IPS-11a (cell line): Measurements from ENCODE around the gene CALB2.
"Not testable (repeated sequence)": the region's sequence is repeated elsewhere in the genome, so short reads cannot be mapped to it uniquely, and the experiment has no call there.

ENCODE experiments used
- H3K4me3 ChIP-seq: one replicate; pipeline ENCODE4 v1.5.1; 2013; ENCODE audit warnings: low read depth, low read length, control low read depth

CALB2 gene

GRCh38 chr16:71352466-71352865 is 6.1 kb upstream of the CALB2 start:
- H3K4me3 ChIP-seq, result no peak overlapping the region

- no peak overlapping the region for H3K4me3 ChIP-seq
These were observed 5.5 kb upstream of the CALB2 start for GRCh38 chr16:71352963-71353460.

- H3K4me3 ChIP-seq, result no peak overlapping the region
These were observed 4.8 kb upstream of the CALB2 start for GRCh38 chr16:71353736-71354135.

- H3K4me3 ChIP-seq, result no peak overlapping the region
These were observed 4.4 kb upstream of the CALB2 start for GRCh38 chr16:71354156-71354555.

- no peak overlapping the region for H3K4me3 ChIP-seq
These were observed 2.3 kb upstream of the CALB2 start for GRCh38 chr16:71356051-71356740.

- H3K4me3 ChIP-seq, result not testable (repeated sequence)
These were observed 1.6 kb upstream of the CALB2 start for GRCh38 chr16:71356936-71357335.

GRCh38 chr16:71357681-71358080 is 842 bp upstream of the CALB2 start:
- no peak overlapping the region for H3K4me3 ChIP-seq

- no peak overlapping the region for H3K4me3 ChIP-seq
These were observed 908 bp downstream of the CALB2 start for GRCh38 chr16:71359431-71359830.

GRCh38 chr16:71360378-71360777 is 1.9 kb downstream of the CALB2 start:
- no peak overlapping the region for H3K4me3 ChIP-seq

GRCh38 chr16:71364133-71364681 is 5.7 kb downstream of the CALB2 start:
- H3K4me3 ChIP-seq, result no peak overlapping the region

- H3K4me3 ChIP-seq, result no peak overlapping the region
These were observed 6.5 kb downstream of the CALB2 start for GRCh38 chr16:71365021-71365420.

GRCh38 chr16:71367241-71367976 is 8.9 kb downstream of the CALB2 start:
- no peak overlapping the region for H3K4me3 ChIP-seq

GRCh38 chr16:71368958-71369357 is 10.4 kb downstream of the CALB2 start:
- H3K4me3 ChIP-seq, result no peak overlapping the region

GRCh38 chr16:71369494-71369893 is 11.0 kb downstream of the CALB2 start:
- no peak overlapping the region for H3K4me3 ChIP-seq

- no peak overlapping the region for H3K4me3 ChIP-seq
These were observed 12.7 kb downstream of the CALB2 start for GRCh38 chr16:71371237-71371636.

- H3K4me3 ChIP-seq, result no peak overlapping the region
These were observed 14.6 kb downstream of the CALB2 start for GRCh38 chr16:71373073-71373472.

GRCh38 chr16:71376465-71377157 is 18.1 kb downstream of the CALB2 start:
- H3K4me3 ChIP-seq, result no peak overlapping the region

GRCh38 chr16:71379711-71380110 is 21.2 kb downstream of the CALB2 start:
- H3K4me3 ChIP-seq, result no peak overlapping the region

GRCh38 chr16:71380831-71381230 is 22.3 kb downstream of the CALB2 start:
- no peak overlapping the region for H3K4me3 ChIP-seq

- no peak overlapping the region for H3K4me3 ChIP-seq
These were observed 24.7 kb downstream of the CALB2 start for GRCh38 chr16:71383054-71383773.
